Body of pancreas (tissue), 4 donors: ENCODE measurements around the gene AK5. TPM values are rescaled to one million over a fixed set of nuclear protein-coding genes. Genes with fewer than 3 reads are reported as not detected.

ENCODE experiments used
- ATAC-seq: fragments of 150-250 bp; one replicate; pipeline ENCODE4 v1.9.1; 2016
- DNase-seq, 4 donors: peaks; one replicate each; pipeline ENCODE4 v3.0.0-alpha.2; 2019
- H3K27ac ChIP-seq, 4 donors: fragments of 200-600 bp; sonication (generic); 1 replicate in 3 of 4; 2 replicates in 1 of 4; pipeline versions ENCODE4 v1.5.1 to v1.6.1; 2016 to 2019; ENCODE audit warnings: mild to moderate bottlenecking in 1 of 4, mixed read lengths in 1 of 4, moderate library complexity in 1 of 4
- H3K27me3 ChIP-seq, 2 donors: fragments of 200-600 bp; sonication (generic); one replicate each; pipeline ENCODE4 v1.6.0; 2016; ENCODE audit warnings: mild to moderate bottlenecking in 1 of 2
- H3K36me3 ChIP-seq, 2 donors: fragments of 200-600 bp; sonication (generic); replicated peaks in 1 of 2; 2 replicates each; pipeline ENCODE4 v1.5.1; 2016; ENCODE audit warnings: low read depth in 2 of 2; ENCODE audit not compliant: insufficient read depth in 1 of 2
- H3K4me1 ChIP-seq: fragments of 200-600 bp; sonication (generic); one replicate; pipeline ENCODE4 v1.6.0; 2016
- H3K4me3 ChIP-seq, 2 donors: fragments of 200-600 bp; sonication (generic); 1 replicate in 1 of 2; 2 replicates in 1 of 2; pipeline ENCODE4 v1.5.1; 2016 to 2019
- H3K9me3 ChIP-seq, 3 donors: fragments of 200-600 bp; sonication (generic); 1 replicate in 2 of 3; 2 replicates in 1 of 3; pipeline ENCODE4 v1.5.1; 2016
- CTCF ChIP-seq, 7 experiments: fragments of 450-650 bp in 4 of 7; fragments of 200-600 bp in 3 of 7; sonication (generic) in 3 of 7; IDR thresholded peaks; one replicate each; pipeline ENCODE4 v1.5.1; 2016 to 2019; ENCODE audit warnings: antibody characterized with exemption in 7 of 7
- POLR2A ChIP-seq, 3 donors: fragments of 450-650 bp; IDR thresholded peaks; one replicate each; pipeline ENCODE4 v1.6.1; 2016; ENCODE audit warnings: antibody characterized with exemption in 3 of 3, mild to moderate bottlenecking in 2 of 3
- WGBS, 2 donors: methylation state at CpG; one replicate each; pipeline ENCODE4 v1.1.5; 2017; 5-methylcytosine and 5-hydroxymethylcytosine counted together
- intact Hi-C: fragments of 100-400 bp; cut with DNase I; formaldehyde crosslinking; loops from one replicate; pipeline ENCODE4 v1.15.1; 2023
- total RNA-seq, 2 donors: library from RNA; depleted of rRNA; stranded (reverse); fragments of >200 nt; gene quantifications; one replicate each; pipeline ENCODE4 v1.1.0, GENCODE V29; 2016

AK5 gene
- total RNA-seq, 2 donors from 2014 or later: not detected

GRCh38 chr1:77373702-77374101, 91.9 kb downstream of the AK5 start:
- H3K27me3 ChIP-seq: no peaks in the 10 kb centered on the region
- H3K27ac ChIP-seq: no peak overlapping the region
- 78 to 83% methylated on average over 3 of the region's 3 CpGs for WGBS, 2 donors
- no peak overlapping the region for H3K4me3 ChIP-seq
- no peak for TF ChIP-seq POLR2A (IDR thresholded peaks at IDR 0.05)
- TF ChIP-seq CTCF (IDR thresholded peaks at IDR 0.05): no peak
- intact Hi-C loops: no loop called here
- H3K4me1 ChIP-seq: no peaks in the 10 kb centered on the region
- H3K36me3 ChIP-seq: no peaks in the 10 kb centered on the region
- DNase-seq: no peak
- H3K9me3 ChIP-seq: no peaks in the 10 kb centered on the region
- no peak for ATAC-seq

DNA sequence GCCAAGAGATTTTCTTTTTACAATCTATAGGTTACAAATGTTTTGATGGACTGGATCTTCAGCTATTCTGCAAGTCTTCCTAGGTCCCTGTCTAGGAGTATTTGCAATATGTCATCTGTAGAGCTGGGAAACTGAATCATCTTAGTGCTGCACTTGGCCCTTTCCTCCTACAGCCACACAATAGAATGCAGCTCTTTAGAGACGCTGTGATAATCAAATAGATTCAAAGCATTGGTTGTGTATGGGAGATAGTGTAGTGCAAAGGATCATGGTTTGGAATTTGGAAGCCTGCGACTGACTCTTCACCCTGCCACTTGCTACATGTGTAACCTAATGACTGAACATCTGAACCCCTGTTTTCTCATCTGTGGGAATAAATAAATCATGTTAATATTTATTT, 93.7 kb downstream of the AK5 start:
- Histone ChIP-seq H3K36me3 (no peaks in the 10 kb centered on the region), H3K9me3 (no peaks in the 10 kb centered on the region), H3K4me3 (no peak overlapping the region), H3K27ac (no peak overlapping the region), H3K4me1 (no peaks in the 10 kb centered on the region), H3K27me3 (no peaks in the 10 kb centered on the region)
- 54 to 69% methylated on average over 2 of the region's 2 CpGs for WGBS, 2 donors
- no peak for DNase-seq
- no peak for ATAC-seq
- TF ChIP-seq POLR2A (IDR thresholded peaks at IDR 0.05) (no peak), CTCF (IDR thresholded peaks at IDR 0.05) (no peak)
- intact Hi-C loops: no loop called here

GRCh38 chr1:77375990-77376389, 94.2 kb downstream of the AK5 start:
- DNase-seq (no peak), ATAC-seq (no peak)
- no peaks in the 10 kb centered on the region for H3K9me3 ChIP-seq
- H3K4me3 ChIP-seq: no peak overlapping the region
- TF ChIP-seq CTCF (IDR thresholded peaks at IDR 0.05) (no peak), POLR2A (IDR thresholded peaks at IDR 0.05) (no peak)
- no peaks in the 10 kb centered on the region for H3K36me3 ChIP-seq
- 38 to 49% methylated on average over 4 of the region's 4 CpGs for WGBS, 2 donors
- H3K27ac ChIP-seq: no peak overlapping the region
- H3K27me3 ChIP-seq: no peaks in the 10 kb centered on the region
- intact Hi-C loops: no loop called here
- H3K4me1 ChIP-seq: no peaks in the 10 kb centered on the region

GRCh38 chr1:77378723-77379535, 97.1 kb downstream of the AK5 start:
- intact Hi-C loops: no loop called here
- Histone ChIP-seq H3K9me3 (no peaks in the 10 kb centered on the region), H3K36me3 (no peaks in the 10 kb centered on the region), H3K27ac (no peak overlapping the region), H3K4me1 (no peaks in the 10 kb centered on the region), H3K4me3 (no peak overlapping the region), H3K27me3 (no peaks in the 10 kb centered on the region)
- 47 to 54% methylated on average over 6 of the region's 6 CpGs for WGBS, 2 donors
- ATAC-seq: no peak
- TF ChIP-seq CTCF (IDR thresholded peaks at IDR 0.05) (no peak), POLR2A (IDR thresholded peaks at IDR 0.05) (no peak)
- no peak for DNase-seq

DNA sequence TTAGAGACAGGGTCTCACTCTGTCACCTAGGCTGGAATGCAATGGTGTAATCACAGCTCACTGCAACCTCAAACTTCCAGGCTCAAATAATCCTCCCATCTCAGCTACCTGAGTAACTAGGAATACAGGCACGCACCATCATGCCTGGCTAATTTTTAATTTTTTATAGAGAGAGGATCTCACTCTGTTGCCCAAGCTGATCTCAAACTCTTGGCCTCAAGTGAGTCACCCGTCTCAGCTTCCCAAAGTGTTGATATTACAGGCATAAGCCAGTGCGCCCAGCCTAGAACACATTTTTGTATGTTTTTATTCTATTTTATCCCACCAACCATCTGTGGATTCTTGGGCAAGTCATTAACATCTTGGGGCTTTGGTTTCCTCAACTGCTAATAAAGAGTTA, 100.5 kb downstream of the AK5 start:
- intact Hi-C loops: no loop called here
- no peak for DNase-seq
- Histone ChIP-seq H3K4me1 (no peaks in the 10 kb centered on the region), H3K36me3 (no peaks in the 10 kb centered on the region), H3K9me3 (no peaks in the 10 kb centered on the region), H3K27ac (no peak overlapping the region), H3K4me3 (no peak overlapping the region), H3K27me3 (no peaks in the 10 kb centered on the region)
- 72 to 74% methylated on average over 3 of the region's 3 CpGs for WGBS, 2 donors
- no peak for ATAC-seq
- TF ChIP-seq CTCF (IDR thresholded peaks at IDR 0.05) (no peak), POLR2A (IDR thresholded peaks at IDR 0.05) (no peak)
